HG03575 (cell line): ENCODE measurements around the gene CREBBP.

Experiments
- ATAC-seq: cut with Tn5 transposase; IDR thresholded peaks from one replicate; pipeline ENCODE4 v1.9.1; 2021; ENCODE audit not compliant: unreplicated experiment, insufficient number of reproducible peaks, low FRiP score; ENCODE audit errors: extremely low read depth

Gene CREBBP

GRCh38 chr16:3754081-3754703 is 126.3 kb downstream of the CREBBP start:
- no peak for ATAC-seq

GRCh38 chr16:3752984-3753383 is 127.5 kb downstream of the CREBBP start:
- ATAC-seq: no peak

GRCh38 chr16:3751878-3752277 is 128.6 kb downstream of the CREBBP start:
- ATAC-seq: no peak

- ATAC-seq: no peak
Observed at GRCh38 chr16:3748307-3748706, 132.2 kb downstream of the CREBBP start.

- ATAC-seq: no peak
Observed at GRCh38 chr16:3745751-3746355, 134.7 kb downstream of the CREBBP start.

GRCh38 chr16:3744018-3744417 is 136.5 kb downstream of the CREBBP start:
- ATAC-seq: no peak

GRCh38 chr16:3740934-3741333 is 139.6 kb downstream of the CREBBP start:
- no peak for ATAC-seq

GRCh38 chr16:3740186-3740585 is 140.3 kb downstream of the CREBBP start:
- no peak for ATAC-seq

GRCh38 chr16:3739636-3740035 is 140.9 kb downstream of the CREBBP start:
- no peak for ATAC-seq

GRCh38 chr16:3738541-3738940 is 142.0 kb downstream of the CREBBP start:
- ATAC-seq: no peak

- ATAC-seq: no peak
Observed at GRCh38 chr16:3738128-3738527, 142.4 kb downstream of the CREBBP start.

- no peak for ATAC-seq
Observed at GRCh38 chr16:3737181-3737580, 143.3 kb downstream of the CREBBP start.

- no peak for ATAC-seq
Observed at GRCh38 chr16:3736116-3736515, 144.4 kb downstream of the CREBBP start.

- no peak for ATAC-seq
Observed at GRCh38 chr16:3735541-3735940, 145.0 kb downstream of the CREBBP start.

GRCh38 chr16:3734758-3735221 is 145.7 kb downstream of the CREBBP start:
- ATAC-seq: no peak

GRCh38 chr16:3734084-3734757 is 146.3 kb downstream of the CREBBP start:
- no peak for ATAC-seq

- ATAC-seq: no peak
Observed at GRCh38 chr16:3732171-3732570, 148.3 kb downstream of the CREBBP start.

GRCh38 chr16:3731126-3731935 is 149.2 kb downstream of the CREBBP start:
- ATAC-seq: no peak
